Right atrium auricular region (tissue), 2 donors: Measurements from ENCODE around the gene PSMC1. TPM values are rescaled to one million over a fixed set of nuclear protein-coding genes. Genes with fewer than 3 reads are reported as not detected.
"Not testable (repeated sequence)": the region's sequence is repeated elsewhere in the genome, so short reads cannot be mapped to it uniquely, and the experiment has no call there.

ENCODE experiments used
- DNase-seq: peaks from one replicate; pipeline ENCODE4 v3.0.0-alpha.2; 2019; ENCODE audit warnings: low spot score
- H3K27ac ChIP-seq, 2 donors: fragments of 200-600 bp; sonication (generic); 1 replicate in 1 of 2; 2 replicates in 1 of 2; pipeline ENCODE4 v1.5.1; 2016 to 2019
- H3K27me3 ChIP-seq, 2 donors: fragments of 200-600 bp; sonication (generic); one replicate each; pipeline versions ENCODE4 v1.5.1 to v1.6.0; 2017 to 2019
- H3K36me3 ChIP-seq: fragments of 200-600 bp; sonication (generic); one replicate; pipeline ENCODE4 v1.5.1; 2016
- H3K4me1 ChIP-seq, 2 donors: fragments of 200-600 bp; sonication (generic); one replicate each; pipeline versions ENCODE4 v1.5.1 to v1.6.0; 2017 to 2019
- H3K4me3 ChIP-seq, 2 donors: fragments of 200-600 bp; sonication (generic); 1 replicate in 1 of 2; 2 replicates in 1 of 2; pipeline ENCODE4 v1.5.1; 2017 to 2019; ENCODE audit warnings: mild to moderate bottlenecking in 1 of 2, moderate library complexity in 1 of 2
- H3K9me3 ChIP-seq, 2 donors: fragments of 200-600 bp; sonication (generic); one replicate each; pipeline ENCODE4 v1.5.1; 2019
- CTCF ChIP-seq, 2 donors: fragments of 200-600 bp; sonication (generic); IDR thresholded peaks; one replicate each; pipeline ENCODE4 v1.5.1; 2019; ENCODE audit warnings: antibody characterized with exemption in 2 of 2
- total RNA-seq, 2 donors: library from RNA; depleted of rRNA; stranded (reverse); fragments of >200 nt; gene quantifications; one replicate each; pipeline ENCODE4 v1.1.0, GENCODE V29; 2016

Gene PSMC1
- total RNA-seq = 100 to 1,000 TPM; 142 to 159 TPM

GRCh38 chr14:90256354-90257131 lies at the start of gene PSMC1:
TSS of gene PSMC1 (plus strand) at chr14:90256553. CDS start at chr14:90256598, 45 bp downstream.
- Histone ChIP-seq H3K27me3 (no peaks in the 10 kb centered on the region), H3K36me3 (peaks cover 23% of the 10 kb centered on the region), H3K9me3 (no peaks in the 10 kb centered on the region), H3K4me3 (peak within 1 kb of the TSS; percentile 90 to 93), H3K27ac (peak within 1 kb of the TSS; percentile 78 to 86), H3K4me1 (peaks cover 0 to 19% of the 10 kb centered on the region in 2 donors)
- peak; percentile 91 for DNase-seq
- TF ChIP-seq CTCF (IDR thresholded peaks at IDR 0.05) = peak in 1 of 2 donors; percentile 27

GRCh38 chr14:90213099-90213748 lies 43.1 kb upstream of the PSMC1 start:
- peak; percentile 61 for DNase-seq
- Histone ChIP-seq H3K4me3 (no peak overlapping the region), H3K4me1 (peaks cover 0 to 5% of the 10 kb centered on the region in 2 donors), H3K36me3 (no peaks in the 10 kb centered on the region), H3K27me3 (no peaks in the 10 kb centered on the region), H3K27ac (peak overlapping the region; percentile 55 to 78), H3K9me3 (no peaks in the 10 kb centered on the region)
- no peak for TF ChIP-seq CTCF (IDR thresholded peaks at IDR 0.05)

DNA sequence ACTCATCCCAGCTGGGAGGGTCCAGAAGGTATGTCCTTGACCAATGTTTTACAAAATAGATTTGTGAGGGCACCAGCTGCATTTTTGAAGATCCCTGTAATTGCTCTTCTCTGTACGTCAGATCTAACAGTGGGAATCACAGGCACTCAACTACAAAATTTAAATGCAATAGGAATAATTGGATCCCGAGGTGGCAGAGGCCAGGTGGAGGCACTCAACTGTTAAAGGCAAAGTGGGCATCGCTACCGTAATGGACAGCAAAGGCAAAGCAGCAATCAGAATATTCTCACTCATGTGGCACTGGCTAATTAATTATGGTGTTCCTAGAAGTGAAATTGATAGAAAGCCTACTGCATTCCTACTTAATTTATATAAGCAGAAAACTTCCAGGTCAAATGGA lies 27.9 kb upstream of the PSMC1 start:
- no peaks in the 10 kb centered on the region for H3K27me3 ChIP-seq
- DNase-seq = no peak

GRCh38 chr14:90229942-90230341 lies 26.4 kb upstream of the PSMC1 start:
- DNase-seq, H3K27ac ChIP-seq, H3K4me3 ChIP-seq, H3K36me3 ChIP-seq, H3K9me3 ChIP-seq, H3K27me3 ChIP-seq, H3K4me1 ChIP-seq: not testable (repeated sequence)

More for the DNA sequence above, 27.9 kb upstream of the PSMC1 start:
- no peaks in the 10 kb centered on the region for H3K36me3 ChIP-seq
- H3K4me3 ChIP-seq = no peak overlapping the region
- no peak for TF ChIP-seq CTCF (IDR thresholded peaks at IDR 0.05)
- H3K27ac ChIP-seq = no peak overlapping the region
- no peaks in the 10 kb centered on the region for H3K9me3 ChIP-seq
- no peaks in the 10 kb centered on the region for H3K4me1 ChIP-seq

DNA sequence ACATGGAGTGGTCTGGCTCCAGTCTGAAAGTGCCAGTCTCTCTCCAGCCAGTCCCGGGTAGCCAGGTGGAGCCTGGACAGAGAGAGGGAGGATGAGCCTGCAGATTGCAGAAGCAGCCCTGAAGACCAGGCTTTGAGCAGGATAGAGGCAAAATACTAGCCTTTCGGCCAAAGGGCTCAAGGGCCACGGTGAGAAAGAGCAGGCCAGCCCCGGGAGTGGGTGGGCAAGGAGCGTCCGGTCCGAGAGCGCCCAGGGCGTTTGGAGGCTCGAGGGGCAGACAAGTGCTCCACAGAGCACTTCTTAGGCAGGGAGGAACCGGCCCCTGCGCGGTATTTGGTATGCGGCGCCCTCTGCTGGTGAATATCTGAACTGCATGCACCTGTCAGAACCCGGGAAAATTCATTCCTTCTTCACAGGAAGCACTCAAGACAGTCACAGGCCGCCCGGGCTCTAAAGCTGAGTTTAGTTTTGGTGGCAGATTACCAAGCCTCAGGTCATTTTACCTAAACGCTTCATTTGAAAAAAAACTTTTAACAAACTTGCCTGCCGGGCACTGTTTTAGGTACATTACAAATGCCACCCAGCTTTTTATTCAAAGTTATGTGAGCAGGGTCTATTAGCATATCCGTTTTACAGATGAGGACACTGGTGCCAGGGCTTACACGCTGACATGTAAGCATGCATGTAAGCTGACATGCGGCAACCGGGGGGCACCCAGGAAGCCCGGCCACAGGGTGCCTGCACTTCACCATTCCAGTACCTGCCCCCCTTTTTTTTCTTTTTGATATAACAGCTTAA lies 21.0 kb upstream of the PSMC1 start:
- Histone ChIP-seq H3K4me3 (no peak overlapping the region), H3K36me3 (no peaks in the 10 kb centered on the region), H3K9me3 (peaks cover 7 to 30% of the 10 kb centered on the region in 2 donors), H3K27me3 (no peaks in the 10 kb centered on the region), H3K27ac (no peak overlapping the region), H3K4me1 (no peaks in the 10 kb centered on the region)
- DNase-seq = peak; percentile 70
- peak; percentile 91 to 98 for TF ChIP-seq CTCF (IDR thresholded peaks at IDR 0.05)

DNA sequence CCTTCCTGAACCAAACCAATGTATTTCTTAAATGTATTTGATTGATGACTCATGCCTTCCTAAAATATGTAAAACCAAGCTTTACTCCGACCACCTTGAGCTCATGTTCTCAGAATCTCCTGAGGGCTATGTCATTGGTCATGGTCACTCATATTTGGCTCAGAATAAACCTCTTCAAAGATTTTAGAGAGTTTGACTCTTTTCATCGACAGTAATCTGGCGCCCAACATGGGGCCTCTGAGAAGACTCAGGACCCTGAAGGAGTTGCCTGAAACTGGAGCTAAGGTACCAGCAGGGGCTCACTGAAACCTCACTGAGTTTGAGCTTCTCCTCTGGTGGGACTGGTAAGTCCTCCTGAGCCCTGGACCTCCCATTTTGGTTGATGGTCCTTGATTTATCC lies 17.2 kb upstream of the PSMC1 start:
- peaks cover 7 to 43% of the 10 kb centered on the region in 2 donors for H3K9me3 ChIP-seq
- no peaks in the 10 kb centered on the region for H3K27me3 ChIP-seq
- H3K27ac ChIP-seq = no peak overlapping the region
- no peak for TF ChIP-seq CTCF (IDR thresholded peaks at IDR 0.05)
- DNase-seq = no peak
- no peak overlapping the region for H3K4me3 ChIP-seq
- no peaks in the 10 kb centered on the region for H3K36me3 ChIP-seq
- no peaks in the 10 kb centered on the region for H3K4me1 ChIP-seq
